SK-MEL-5 (cell line): Measurements from ENCODE around the gene SUMO4. TPM values are rescaled to one million over a fixed set of nuclear protein-coding genes. Genes with fewer than 3 reads are reported as not detected.
A peak's percentile ranks its signal among the peaks of the same experiment; 100 is the strongest.

Experiments
- DNase-seq: peaks from one replicate; pipeline ENCODE4 v3.0.0-alpha.2; 2016; ENCODE audit warnings: low read depth, low spot score
- in situ Hi-C: cut with HindIII; loops from 2 replicates; pipeline ENCODE4 v1.10.0; 2016; ENCODE audit warnings: low sequenced_read_pairs, high pct_unique_total_duplicates, low pct_unique_long_range_greater_than_20kb
- total RNA-seq: library from RNA; depleted of rRNA; stranded (reverse); fragments of >200 nt; shearing (Covaris generic); gene quantifications from 2 replicates; pipeline ENCODE4 v1.2.3, GENCODE V29; 2014

The SUMO4 gene
- total RNA-seq, 1 experiment from 2014 or later, result not detected

DNA sequence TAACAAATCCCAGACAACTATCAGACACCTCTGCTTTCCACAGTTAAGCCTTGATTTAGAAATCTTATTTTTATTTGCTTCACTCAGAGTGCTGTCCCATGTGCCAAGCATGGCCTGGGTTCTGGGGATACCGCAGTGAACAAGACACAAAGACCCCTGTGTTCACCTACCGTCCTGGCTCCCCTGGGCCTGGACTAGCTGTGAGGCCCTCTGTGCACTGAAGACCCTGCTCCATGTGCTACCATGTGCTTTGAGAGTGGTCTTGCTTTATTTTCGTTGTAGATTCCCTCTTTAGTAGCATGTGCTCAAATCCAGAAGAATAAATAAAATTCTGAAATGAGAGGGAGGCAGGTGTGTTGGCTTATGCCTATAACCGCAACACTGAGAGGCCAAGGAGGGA, 22.5 kb downstream of the SUMO4 start:
- DNase-seq, result no peak
- in situ Hi-C loops, result no loop called here

GRCh38 chr6:149423964-149424440, 23.9 kb downstream of the SUMO4 start:
- DNase-seq, result no peak
- in situ Hi-C loops, result no loop called here

- in situ Hi-C loops, result no loop called here
- DNase-seq, result no peak
Measured at GRCh38 chr6:149425224-149425623, 25.2 kb downstream of the SUMO4 start.

DNA sequence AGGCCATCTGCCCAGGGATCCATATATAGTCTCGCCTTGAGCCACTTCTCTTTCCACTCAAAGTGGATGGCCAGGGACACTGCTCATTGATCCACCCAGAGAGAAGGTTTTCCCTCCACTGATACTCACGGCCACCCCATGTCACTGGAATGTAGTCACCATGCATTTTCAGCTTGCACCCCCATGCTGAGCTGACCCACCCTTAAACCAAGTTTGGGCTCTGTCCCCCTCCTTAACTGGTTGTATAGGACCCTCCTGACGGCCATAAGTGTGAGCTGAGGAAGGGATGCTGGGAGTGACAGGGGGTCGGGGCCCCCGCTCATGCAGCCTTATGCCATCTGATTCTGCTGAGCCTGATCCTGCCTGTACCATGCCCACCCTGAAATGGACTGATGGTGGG, 25.7 kb downstream of the SUMO4 start:
- in situ Hi-C loops, result no loop called here

GRCh38 chr6:149428606-149429005, 28.5 kb downstream of the SUMO4 start:
- in situ Hi-C loops, result no loop called here
- DNase-seq, result no peak

More for the DNA sequence above, 25.7 kb downstream of the SUMO4 start:
- DNase-seq, result no peak

DNA sequence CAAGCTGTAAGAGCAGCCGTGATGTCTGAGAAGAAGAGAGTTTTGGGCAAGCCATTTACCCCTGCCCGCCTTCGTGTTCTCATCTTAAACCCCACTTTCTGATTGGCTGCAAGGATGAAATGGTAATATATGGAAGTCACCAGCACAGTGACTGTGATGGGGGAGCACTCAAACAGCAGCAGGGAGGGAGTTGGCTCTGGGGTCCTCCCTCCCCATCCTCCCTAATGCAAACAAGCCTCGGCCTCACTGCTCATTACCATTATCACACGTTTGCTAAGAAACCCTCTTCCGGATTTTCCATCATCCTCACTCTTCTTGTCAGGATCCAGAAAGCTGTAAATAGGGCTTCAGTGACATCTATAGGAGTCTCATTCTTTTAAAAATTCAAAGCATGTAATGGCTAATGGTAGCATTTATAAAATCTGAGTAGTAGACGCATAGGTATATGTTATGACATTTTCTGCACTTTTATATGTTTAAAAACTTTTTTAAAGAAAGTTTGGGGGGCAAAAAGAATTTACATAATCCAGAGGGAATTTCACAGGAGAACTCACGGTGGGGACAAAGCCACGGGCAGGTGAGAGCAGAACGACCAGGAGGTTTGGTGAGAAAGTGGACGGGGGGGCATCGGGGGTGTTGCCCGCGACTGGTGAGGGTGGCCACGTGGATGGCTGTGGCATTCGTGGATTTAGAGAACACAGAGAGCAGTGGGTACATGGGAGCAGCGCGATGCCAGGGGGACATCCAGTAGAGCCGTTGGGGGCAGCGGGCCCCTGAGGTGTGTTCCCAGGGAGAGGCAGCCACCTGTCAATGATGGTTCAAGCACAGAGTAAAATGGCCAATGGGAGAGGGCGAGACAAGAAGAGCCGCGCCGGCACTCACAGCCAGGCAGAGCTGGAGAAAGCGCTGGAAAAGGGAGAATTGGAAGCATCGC, 29.6 kb downstream of the SUMO4 start:
- in situ Hi-C loops, result no loop called here
- no peak for DNase-seq

DNA sequence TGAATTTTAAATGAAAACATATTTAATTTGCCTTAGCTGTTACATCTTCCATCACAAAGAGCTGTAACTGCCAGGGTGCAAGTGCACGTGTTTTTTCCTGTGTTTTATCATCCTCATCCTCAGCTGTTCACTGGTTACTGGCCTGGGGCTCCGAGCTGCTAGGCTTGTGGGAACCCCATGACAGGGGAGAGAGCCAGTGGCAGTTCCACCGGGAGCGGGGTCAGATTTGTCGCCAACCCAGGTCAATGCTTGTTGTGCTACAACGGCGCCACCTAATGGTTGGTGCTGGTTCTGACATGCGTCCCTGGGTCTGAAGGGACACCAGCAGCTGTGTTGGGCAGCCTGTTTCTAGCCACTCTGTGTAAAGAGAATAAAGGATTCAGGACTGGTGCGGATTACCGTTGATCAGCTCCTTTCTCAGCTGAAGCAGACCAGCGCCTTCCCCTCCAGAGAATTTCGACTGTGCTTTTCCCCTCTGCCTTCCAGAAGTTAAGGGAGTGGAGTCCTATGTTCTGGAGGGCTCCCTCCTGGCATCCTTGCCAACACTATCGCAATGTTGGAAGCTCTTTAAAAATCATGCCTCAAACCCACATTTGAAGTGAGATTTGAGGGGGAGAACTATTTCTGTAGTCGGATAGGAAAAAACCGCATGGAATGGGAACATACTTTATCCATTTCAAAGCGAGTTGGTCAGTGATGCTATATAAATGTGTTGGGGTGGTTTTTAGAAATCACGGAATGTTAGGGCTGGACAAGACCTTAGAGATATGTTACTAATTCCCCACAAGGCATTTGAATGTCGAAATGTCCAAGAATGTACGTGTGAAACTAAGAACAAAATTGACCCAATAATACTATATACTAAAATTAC, 32.1 kb downstream of the SUMO4 start:
- DNase-seq, result peak; percentile 82
- in situ Hi-C loops, result no loop called here

DNA sequence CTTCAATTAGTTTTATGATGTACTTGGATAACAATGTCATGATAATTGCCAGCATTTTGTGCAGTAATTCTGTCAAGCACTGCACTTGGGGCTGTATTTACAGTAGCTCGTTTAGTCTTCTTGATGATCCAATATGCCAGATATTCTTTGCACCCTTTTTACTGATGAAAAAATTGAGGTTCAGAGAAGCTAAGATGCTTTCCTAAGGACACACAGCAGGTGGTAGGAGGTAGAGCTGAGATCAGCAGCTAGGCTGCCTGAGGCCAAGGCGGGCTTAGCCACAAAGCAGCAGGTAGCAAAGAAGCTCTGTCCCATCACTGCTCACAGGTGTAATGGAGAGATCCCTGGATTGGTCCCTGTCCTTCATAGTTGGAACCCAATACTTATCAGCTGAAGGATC, 33.3 kb downstream of the SUMO4 start:
- DNase-seq, result no peak
- in situ Hi-C loops, result no loop called here

DNA sequence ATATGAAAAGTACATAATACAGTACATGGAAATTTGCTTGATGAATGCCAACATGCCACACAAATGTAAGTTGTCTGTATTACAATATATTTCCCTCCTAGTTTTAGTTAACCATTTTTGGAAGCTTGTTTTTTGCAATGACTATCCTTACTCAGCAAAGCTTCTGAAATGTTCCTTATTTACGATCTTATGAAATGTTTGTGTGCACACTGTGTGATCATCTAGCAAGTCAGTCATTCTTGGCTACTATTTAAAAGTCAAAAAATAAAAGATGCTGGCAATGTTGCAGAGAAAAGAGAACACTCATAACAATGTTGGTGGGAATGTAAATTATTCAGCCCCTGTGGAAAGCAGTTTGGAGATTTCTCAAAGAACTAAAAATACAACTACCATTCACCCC, 33.8 kb downstream of the SUMO4 start:
- in situ Hi-C loops, result no loop called here
- no peak for DNase-seq

GRCh38 chr6:149435919-149436586, 36.0 kb downstream of the SUMO4 start:
- in situ Hi-C loops, result no loop called here
- no peak for DNase-seq

- in situ Hi-C loops, result no loop called here
- no peak for DNase-seq
Measured at GRCh38 chr6:149436647-149437046, 36.6 kb downstream of the SUMO4 start.

- DNase-seq, result no peak
- in situ Hi-C loops, result no loop called here
Measured at GRCh38 chr6:149437212-149437611, 37.1 kb downstream of the SUMO4 start.

- in situ Hi-C loops, result no loop called here
- DNase-seq, result no peak
Measured at GRCh38 chr6:149438855-149439254, 38.8 kb downstream of the SUMO4 start.

DNA sequence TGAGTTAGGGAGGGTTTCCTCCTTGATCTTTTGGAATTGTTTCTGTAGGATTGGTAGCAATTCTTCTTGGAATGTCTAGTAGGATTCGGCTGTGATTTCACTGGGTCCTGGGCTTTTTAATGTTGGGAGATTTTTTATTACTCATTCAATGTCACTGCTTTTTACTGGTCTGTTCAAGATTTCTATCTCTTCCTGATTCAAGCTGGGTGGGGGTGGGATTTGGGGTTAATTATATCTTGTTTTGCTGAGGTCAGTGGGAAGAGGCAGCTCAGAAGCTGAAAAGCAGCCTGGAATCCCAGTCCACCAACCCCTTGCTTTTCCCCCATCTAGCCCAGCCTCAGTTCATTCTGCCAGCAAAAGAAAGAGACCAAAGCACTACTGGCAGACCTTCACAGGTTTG, 39.6 kb downstream of the SUMO4 start:
- DNase-seq, result no peak

GRCh38 chr6:149440735-149441671, 40.9 kb downstream of the SUMO4 start:
- in situ Hi-C loops, result no loop called here
- no peak for DNase-seq

More for the DNA sequence above, 39.6 kb downstream of the SUMO4 start:
- in situ Hi-C loops, result no loop called here

- DNase-seq, result no peak
- in situ Hi-C loops, result no loop called here
Measured at GRCh38 chr6:149441740-149442139, 41.7 kb downstream of the SUMO4 start.
